ENCODE results near the gene SLC38A3. TPM values are rescaled to one million over a fixed set of nuclear protein-coding genes. Genes with fewer than 3 reads are reported as not detected.

The SLC38A3 gene
- polyA plus RNA-seq, 1 donor: 9.4 TPM

DNA sequence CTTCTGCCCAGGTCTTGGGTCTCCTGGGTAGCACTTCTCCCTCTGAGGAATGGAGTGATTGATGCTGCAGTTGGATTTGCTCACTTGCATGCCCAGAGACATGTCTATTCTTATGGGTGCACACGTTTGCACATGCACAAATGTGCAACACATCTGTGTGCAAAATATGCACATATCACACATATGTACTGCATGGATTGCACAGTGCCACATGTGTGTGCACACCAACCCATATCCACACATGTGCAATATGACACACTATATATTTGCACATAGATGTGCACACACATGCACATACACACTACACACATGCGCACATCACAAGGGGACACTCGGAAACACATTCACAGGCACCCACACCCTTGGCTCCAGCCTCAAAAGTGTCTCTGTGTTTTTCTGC, 63.2 kb downstream of the SLC38A3 start:
- no peak for DNase-seq

- DNase-seq: no peak
Observed at GRCh38 chr3:50268703-50269451, 63.8 kb downstream of the SLC38A3 start, which contains the start of gene SEMA3B. Gene SEMA3B (plus strand): TSS chr3:50269147. CDS start chr3:50269241, 94 bp downstream.

DNA sequence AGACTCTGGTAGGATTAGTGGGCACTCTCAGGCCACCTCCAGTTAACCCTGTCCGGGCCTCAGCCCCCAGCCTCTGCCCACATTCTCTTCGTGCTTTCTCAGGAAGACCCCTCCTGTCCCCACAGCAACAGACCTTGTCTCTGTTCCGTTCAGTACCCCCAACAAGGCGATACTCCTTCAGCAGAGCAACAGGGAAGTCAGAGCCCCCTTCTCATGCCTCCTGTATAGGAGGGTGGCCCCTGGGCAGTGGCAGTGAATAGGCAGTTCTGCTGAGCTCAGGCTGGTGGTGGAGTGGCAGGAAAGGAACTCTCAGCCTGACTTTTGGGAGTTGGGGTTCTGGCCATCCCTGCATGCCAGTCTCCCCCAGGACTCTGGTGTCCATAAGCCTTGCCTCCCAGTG, 64.4 kb downstream of the SLC38A3 start:
- no peak for DNase-seq

DNA sequence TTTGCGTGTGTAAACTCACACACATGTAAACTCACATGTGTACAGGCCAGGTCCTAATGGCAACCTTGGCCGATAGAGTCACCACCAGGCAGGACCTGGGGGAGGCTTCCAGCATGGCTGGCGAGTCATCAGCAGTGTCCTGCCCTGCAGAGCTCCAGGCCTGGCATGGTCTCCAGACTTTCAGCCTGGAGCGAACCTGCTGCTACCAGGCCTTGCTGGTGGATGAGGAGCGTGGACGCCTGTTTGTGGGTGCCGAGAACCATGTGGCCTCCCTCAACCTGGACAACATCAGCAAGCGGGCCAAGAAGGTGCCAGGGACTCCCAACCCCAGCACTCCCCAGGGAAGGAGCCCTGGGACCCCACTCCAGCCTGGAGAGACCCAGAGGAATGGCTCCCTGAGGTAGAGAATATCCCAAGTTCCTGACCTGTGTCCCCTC, 64.9 kb downstream of the SLC38A3 start:
- no peak for DNase-seq

DNA sequence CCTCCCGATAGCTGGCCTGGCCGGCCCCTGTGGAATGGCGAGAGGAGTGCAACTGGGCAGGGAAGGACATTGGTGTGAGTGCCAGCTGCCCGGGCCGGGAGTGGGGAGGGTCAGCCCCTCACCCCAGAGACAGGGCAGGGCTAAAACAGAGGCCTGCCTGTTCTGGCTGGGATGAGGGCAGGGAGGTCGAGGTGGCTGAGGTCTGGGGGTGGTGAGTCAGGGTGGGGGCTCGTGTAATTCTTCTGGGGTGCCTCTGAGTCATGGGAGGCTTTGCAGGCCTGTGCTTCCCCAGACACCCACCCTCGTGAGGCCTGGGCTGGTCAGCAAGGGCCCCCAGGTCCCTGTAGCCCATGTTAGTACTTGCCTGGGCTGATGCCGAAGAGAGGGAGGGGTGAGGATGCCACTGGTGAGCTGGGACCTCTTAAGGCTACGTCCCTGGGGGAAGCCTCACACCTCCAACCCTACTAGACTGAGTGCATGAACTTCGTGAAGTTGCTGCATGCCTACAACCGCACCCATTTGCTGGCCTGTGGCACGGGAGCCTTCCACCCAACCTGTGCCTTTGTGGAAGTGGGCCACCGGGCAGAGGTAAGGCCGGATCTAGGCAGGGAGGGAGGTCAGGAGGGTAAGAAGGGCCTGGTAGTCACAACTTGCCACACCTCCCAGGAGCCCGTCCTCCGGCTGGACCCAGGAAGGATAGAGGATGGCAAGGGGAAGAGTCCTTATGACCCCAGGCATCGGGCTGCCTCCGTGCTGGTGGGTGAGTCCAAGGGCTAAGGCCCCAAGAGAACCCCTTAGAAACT, 65.6 kb downstream of the SLC38A3 start:
- no peak for DNase-seq

Other genes with a start within 250 kb of the SLC38A3 start
- gene RBM5, start 116.4 kb upstream of the SLC38A3 start, polyA plus RNA-seq (ENCODE audit: insufficient read length): 401 TPM
- gene SEMA3F, start 49.9 kb upstream of the SLC38A3 start, polyA plus RNA-seq (ENCODE audit: insufficient read length): 69.8 TPM
- gene GNAT1, start 13.7 kb upstream of the SLC38A3 start, polyA plus RNA-seq (ENCODE audit: insufficient read length): not detected
- gene GNAI2, start 30.9 kb downstream of the SLC38A3 start, polyA plus RNA-seq (ENCODE audit: insufficient read length): 181 TPM
- 78.6 TPM for gene SEMA3B, start 63.9 kb downstream of the SLC38A3 start, polyA plus RNA-seq (ENCODE audit: insufficient read length)
- 0.58 TPM for gene LSMEM2, start 73.8 kb downstream of the SLC38A3 start, polyA plus RNA-seq (ENCODE audit: insufficient read length)
- gene IFRD2, start 87.2 kb downstream of the SLC38A3 start, polyA plus RNA-seq (ENCODE audit: insufficient read length): 37.0 TPM
- 4.1 TPM for gene HYAL3, start 94.1 kb downstream of the SLC38A3 start, polyA plus RNA-seq (ENCODE audit: insufficient read length)
- gene NAA80, start 94.1 kb downstream of the SLC38A3 start, polyA plus RNA-seq (ENCODE audit: insufficient read length): 9.8 TPM
- 6.5 TPM for gene HYAL1, start 98.3 kb downstream of the SLC38A3 start, polyA plus RNA-seq (ENCODE audit: insufficient read length)
- gene HYAL2, start 117.5 kb downstream of the SLC38A3 start, polyA plus RNA-seq (ENCODE audit: insufficient read length): 53.6 TPM
- 22.0 TPM for gene TUSC2, start 123.0 kb downstream of the SLC38A3 start, polyA plus RNA-seq (ENCODE audit: insufficient read length)
- 19.6 TPM for gene RASSF1, start 135.6 kb downstream of the SLC38A3 start, polyA plus RNA-seq (ENCODE audit: insufficient read length)
- 4.2 TPM for gene ZMYND10, start 140.5 kb downstream of the SLC38A3 start, polyA plus RNA-seq (ENCODE audit: insufficient read length)
- 34.8 TPM for gene NPRL2, start 145.5 kb downstream of the SLC38A3 start, polyA plus RNA-seq (ENCODE audit: insufficient read length)
- gene CYB561D2, start 145.6 kb downstream of the SLC38A3 start, polyA plus RNA-seq (ENCODE audit: insufficient read length): 14.1 TPM
- gene TMEM115, start 154.2 kb downstream of the SLC38A3 start, polyA plus RNA-seq (ENCODE audit: insufficient read length): 28.6 TPM